ENCODE measurements around the gene RAI1.

- TF ChIP-seq, protein P1, sequence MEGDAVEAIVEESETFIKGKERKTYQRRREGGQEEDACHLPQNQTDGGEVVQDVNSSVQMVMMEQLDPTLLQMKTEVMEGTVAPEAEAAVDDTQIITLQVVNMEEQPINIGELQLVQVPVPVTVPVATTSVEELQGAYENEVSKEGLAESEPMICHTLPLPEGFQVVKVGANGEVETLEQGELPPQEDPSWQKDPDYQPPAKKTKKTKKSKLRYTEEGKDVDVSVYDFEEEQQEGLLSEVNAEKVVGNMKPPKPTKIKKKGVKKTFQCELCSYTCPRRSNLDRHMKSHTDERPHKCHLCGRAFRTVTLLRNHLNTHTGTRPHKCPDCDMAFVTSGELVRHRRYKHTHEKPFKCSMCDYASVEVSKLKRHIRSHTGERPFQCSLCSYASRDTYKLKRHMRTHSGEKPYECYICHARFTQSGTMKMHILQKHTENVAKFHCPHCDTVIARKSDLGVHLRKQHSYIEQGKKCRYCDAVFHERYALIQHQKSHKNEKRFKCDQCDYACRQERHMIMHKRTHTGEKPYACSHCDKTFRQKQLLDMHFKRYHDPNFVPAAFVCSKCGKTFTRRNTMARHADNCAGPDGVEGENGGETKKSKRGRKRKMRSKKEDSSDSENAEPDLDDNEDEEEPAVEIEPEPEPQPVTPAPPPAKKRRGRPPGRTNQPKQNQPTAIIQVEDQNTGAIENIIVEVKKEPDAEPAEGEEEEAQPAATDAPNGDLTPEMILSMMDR (IDR thresholded peaks at IDR 0.05 in 2 of 3, conservative IDR thresholded peaks at IDR 0.05 in 1 of 3; ENCODE audit: control insufficient read depth in 2 of 3, extremely low read depth in 1 of 3, insufficient read depth in 1 of 3, low read depth in 3 of 3, low read length in 3 of 3): no peak
- TF ChIP-seq ZNF274 (IDR thresholded peaks at IDR 0.05; ENCODE audit: insufficient read depth, insufficient read length) (no peak), GABPA (IDR thresholded peaks at IDR 0.05; ENCODE audit: low read depth) (no peak), EZH2 (IDR thresholded peaks at IDR 0.05; ENCODE audit: borderline replicate concordance, control insufficient read depth, low read depth, low read length) (no peak), CEBPB (IDR thresholded peaks at IDR 0.05; ENCODE audit: borderline replicate concordance in 1 of 2, low read depth in 2 of 2, low read length in 2 of 2) (no peak), YY1 (IDR thresholded peaks at IDR 0.05; ENCODE audit: low read depth, low read length) (no peak), ZBTB33 (IDR thresholded peaks at IDR 0.05) (no peak), HDAC2 (IDR thresholded peaks at IDR 0.05) (no peak), POLR2A (IDR thresholded peaks at IDR 0.05; ENCODE audit: low read depth, low read length) (no peak)
Measured at GRCh38 chr17:17666111-17666714, 15.0 kb upstream of the RAI1 start.
